T-helper 1 cell treated with Interleukin-12 subunit alpha and Interleukin-12 subunit beta and Interleukin-4 antibody, amounts not matched to agents 30 μg/mL and 1 μg/mL, for 36 hours (primary cell): ENCODE data around the gene MRGPRF.
"Not testable (repeated sequence)": the region's sequence is repeated elsewhere in the genome, so short reads cannot be mapped to it uniquely, and the experiment has no call there.

ENCODE experiments used
- H3K27ac Mint-ChIP-seq: one replicate; pipeline ENCODE4 v1.8.0; 2021; ENCODE audit warnings: mild to moderate bottlenecking, mixed read lengths
- H3K27me3 Mint-ChIP-seq: one replicate; pipeline ENCODE4 v1.8.0; 2021; ENCODE audit warnings: low read depth, mixed read lengths
- H3K36me3 Mint-ChIP-seq: one replicate; pipeline ENCODE4 v1.8.0; 2021; ENCODE audit warnings: low read depth, mixed read lengths
- H3K4me1 Mint-ChIP-seq: one replicate; pipeline ENCODE4 v1.8.0; 2021; ENCODE audit warnings: low read depth, mixed read lengths
- H3K4me3 Mint-ChIP-seq: one replicate; pipeline ENCODE4 v1.8.0; 2021; ENCODE audit warnings: mild to moderate bottlenecking, moderate library complexity, mixed read lengths
- H3K9me3 Mint-ChIP-seq: one replicate; pipeline ENCODE4 v1.8.0; 2021; ENCODE audit warnings: mixed read lengths

MRGPRF gene

GRCh38 chr11:69004411-69005182, 8.4 kb downstream of the MRGPRF start:
- H3K27ac Mint-ChIP-seq, result no peak overlapping the region
- no peaks in the 10 kb centered on the region for H3K9me3 Mint-ChIP-seq
- H3K36me3 Mint-ChIP-seq, result no peaks in the 10 kb centered on the region
- H3K4me3 Mint-ChIP-seq, result no peak overlapping the region
- no peaks in the 10 kb centered on the region for H3K27me3 Mint-ChIP-seq
- H3K4me1 Mint-ChIP-seq, result no peaks in the 10 kb centered on the region

GRCh38 chr11:69003866-69004367, 9.1 kb downstream of the MRGPRF start:
- no peak overlapping the region for H3K4me3 Mint-ChIP-seq
- H3K9me3 Mint-ChIP-seq, result no peaks in the 10 kb centered on the region
- H3K36me3 Mint-ChIP-seq, result no peaks in the 10 kb centered on the region
- H3K27ac Mint-ChIP-seq, result no peak overlapping the region
- peaks cover 3% of the 10 kb centered on the region for H3K27me3 Mint-ChIP-seq
- no peaks in the 10 kb centered on the region for H3K4me1 Mint-ChIP-seq

- no peak overlapping the region for H3K4me3 Mint-ChIP-seq
- no peaks in the 10 kb centered on the region for H3K4me1 Mint-ChIP-seq
- H3K27me3 Mint-ChIP-seq, result peaks cover 5% of the 10 kb centered on the region
- H3K9me3 Mint-ChIP-seq, result no peaks in the 10 kb centered on the region
- H3K27ac Mint-ChIP-seq, result no peak overlapping the region
- no peaks in the 10 kb centered on the region for H3K36me3 Mint-ChIP-seq
These were observed 9.7 kb downstream of the MRGPRF start for GRCh38 chr11:69003301-69003865.

- Mint-ChIP-seq H3K4me1 (no peaks in the 10 kb centered on the region), H3K9me3 (no peaks in the 10 kb centered on the region), H3K27me3 (peaks cover 5% of the 10 kb centered on the region), H3K4me3 (no peak overlapping the region), H3K36me3 (no peaks in the 10 kb centered on the region), H3K27ac (no peak overlapping the region)
These were observed 10.3 kb downstream of the MRGPRF start for GRCh38 chr11:69002570-69003231.

GRCh38 chr11:69002110-69002569, 10.9 kb downstream of the MRGPRF start:
- no peaks in the 10 kb centered on the region for H3K4me1 Mint-ChIP-seq
- H3K27ac Mint-ChIP-seq, result no peak overlapping the region
- no peaks in the 10 kb centered on the region for H3K36me3 Mint-ChIP-seq
- no peak overlapping the region for H3K4me3 Mint-ChIP-seq
- peaks cover 5% of the 10 kb centered on the region for H3K27me3 Mint-ChIP-seq
- no peaks in the 10 kb centered on the region for H3K9me3 Mint-ChIP-seq

GRCh38 chr11:69001243-69002081, 11.6 kb downstream of the MRGPRF start:
- Mint-ChIP-seq H3K4me3 (no peak overlapping the region), H3K9me3 (no peaks in the 10 kb centered on the region), H3K4me1 (no peaks in the 10 kb centered on the region), H3K36me3 (no peaks in the 10 kb centered on the region), H3K27me3 (peaks cover 5% of the 10 kb centered on the region), H3K27ac (no peak overlapping the region)

GRCh38 chr11:69000831-69001242, 12.2 kb downstream of the MRGPRF start:
- Mint-ChIP-seq H3K9me3 (no peaks in the 10 kb centered on the region), H3K4me1 (no peaks in the 10 kb centered on the region)

GRCh38 chr11:69000391-69000790, 12.7 kb downstream of the MRGPRF start:
- no peak overlapping the region for H3K4me3 Mint-ChIP-seq
- no peaks in the 10 kb centered on the region for H3K4me1 Mint-ChIP-seq
- H3K27me3 Mint-ChIP-seq, result peaks cover 5% of the 10 kb centered on the region
- no peak overlapping the region for H3K27ac Mint-ChIP-seq
- H3K9me3 Mint-ChIP-seq, result no peaks in the 10 kb centered on the region
- H3K36me3 Mint-ChIP-seq, result no peaks in the 10 kb centered on the region

More at GRCh38 chr11:69000831-69001242, 12.2 kb downstream of the MRGPRF start:
- H3K36me3 Mint-ChIP-seq, result no peaks in the 10 kb centered on the region
- peaks cover 5% of the 10 kb centered on the region for H3K27me3 Mint-ChIP-seq
- H3K27ac Mint-ChIP-seq, result no peak overlapping the region
- no peak overlapping the region for H3K4me3 Mint-ChIP-seq

- not testable (repeated sequence) for H3K4me3 Mint-ChIP-seq, H3K36me3 Mint-ChIP-seq, H3K9me3 Mint-ChIP-seq, H3K4me1 Mint-ChIP-seq, H3K27ac Mint-ChIP-seq, H3K27me3 Mint-ChIP-seq
These were observed 13.2 kb downstream of the MRGPRF start for GRCh38 chr11:68999748-69000355.

GRCh38 chr11:68999093-68999747, 13.8 kb downstream of the MRGPRF start:
- no peak overlapping the region for H3K27ac Mint-ChIP-seq
- H3K27me3 Mint-ChIP-seq, result peaks cover 5% of the 10 kb centered on the region
- no peak overlapping the region for H3K4me3 Mint-ChIP-seq
- H3K9me3 Mint-ChIP-seq, result no peaks in the 10 kb centered on the region
- H3K36me3 Mint-ChIP-seq, result no peaks in the 10 kb centered on the region
- no peaks in the 10 kb centered on the region for H3K4me1 Mint-ChIP-seq

GRCh38 chr11:68998390-68998911, 14.6 kb downstream of the MRGPRF start:
- H3K9me3 Mint-ChIP-seq, result no peaks in the 10 kb centered on the region
- peaks cover 5% of the 10 kb centered on the region for H3K27me3 Mint-ChIP-seq
- H3K27ac Mint-ChIP-seq, result no peak overlapping the region
- H3K4me3 Mint-ChIP-seq, result no peak overlapping the region
- no peaks in the 10 kb centered on the region for H3K4me1 Mint-ChIP-seq
- H3K36me3 Mint-ChIP-seq, result no peaks in the 10 kb centered on the region

- H3K27ac Mint-ChIP-seq, result no peak overlapping the region
- H3K4me1 Mint-ChIP-seq, result peaks cover under 1% of the 10 kb centered on the region
- H3K9me3 Mint-ChIP-seq, result no peaks in the 10 kb centered on the region
- no peaks in the 10 kb centered on the region for H3K36me3 Mint-ChIP-seq
- peaks cover 5% of the 10 kb centered on the region for H3K27me3 Mint-ChIP-seq
- H3K4me3 Mint-ChIP-seq, result no peak overlapping the region
These were observed 15.1 kb downstream of the MRGPRF start for GRCh38 chr11:68997995-68998348.

GRCh38 chr11:68997124-68997994, 15.7 kb downstream of the MRGPRF start:
- no peak overlapping the region for H3K27ac Mint-ChIP-seq
- no peaks in the 10 kb centered on the region for H3K36me3 Mint-ChIP-seq
- H3K4me3 Mint-ChIP-seq, result no peak overlapping the region
- peaks cover 5% of the 10 kb centered on the region for H3K27me3 Mint-ChIP-seq
- no peaks in the 10 kb centered on the region for H3K9me3 Mint-ChIP-seq
- peaks cover 3% of the 10 kb centered on the region for H3K4me1 Mint-ChIP-seq
